GM18511 (cell line): ENCODE measurements around the gene KCNMB1.
A peak's percentile ranks its signal among the peaks of the same experiment; 100 is the strongest.

Experiments
- ATAC-seq: cut with Tn5 transposase; IDR thresholded peaks from one replicate; pipeline ENCODE4 v1.9.1; 2021; ENCODE audit warnings: mild to moderate bottlenecking, moderate library complexity; ENCODE audit not compliant: unreplicated experiment

Gene KCNMB1

DNA sequence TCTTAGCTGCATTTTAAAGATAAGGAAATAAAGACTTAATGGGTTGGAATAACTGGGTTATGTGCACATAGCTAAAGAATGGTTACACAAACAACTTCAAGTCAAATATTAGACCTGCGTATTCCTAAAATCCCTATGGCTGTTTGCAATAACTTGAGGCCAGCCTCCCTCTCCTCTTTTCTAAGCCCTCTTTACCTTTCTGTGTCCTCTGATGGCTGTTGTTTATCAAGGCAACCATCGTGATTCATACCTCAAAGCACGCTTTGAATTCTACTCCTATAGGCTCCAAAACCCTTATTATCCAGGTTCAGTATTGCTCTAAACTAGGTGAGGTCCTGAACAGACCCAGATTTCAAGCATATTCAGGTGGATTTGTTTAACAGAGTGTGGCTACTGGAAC, 46.0 kb downstream of the KCNMB1 start:
- ATAC-seq = no peak

DNA sequence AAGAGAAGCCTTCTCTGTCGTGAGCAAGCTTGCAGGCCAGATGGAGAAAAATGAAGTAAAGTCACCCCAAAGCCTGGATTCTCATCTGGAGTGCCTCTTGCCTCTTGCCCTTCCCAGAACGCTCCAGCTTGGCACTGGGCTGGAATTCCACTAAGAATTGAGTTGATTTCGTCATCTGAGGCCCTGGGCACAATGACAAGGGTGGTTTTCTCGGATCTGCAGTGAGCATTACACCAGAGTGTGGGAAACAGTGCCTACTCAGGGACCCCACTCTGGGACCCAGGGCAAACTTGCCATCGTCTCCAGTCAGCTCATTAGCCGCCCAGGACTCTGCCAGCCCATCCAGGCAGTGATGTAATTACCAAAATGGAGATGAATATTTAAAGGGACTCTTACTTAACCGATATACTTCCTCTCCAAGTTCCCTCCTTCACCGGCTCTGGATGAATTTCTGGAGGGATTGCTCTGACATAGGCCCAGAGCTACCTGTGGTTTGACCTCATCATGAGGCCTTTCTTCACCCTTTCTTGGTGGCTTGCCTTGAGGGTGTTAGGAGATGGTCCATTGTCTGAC, 46.9 kb downstream of the KCNMB1 start:
- ATAC-seq = no peak

- no peak for ATAC-seq
These were observed 47.6 kb downstream of the KCNMB1 start for GRCh38 chr5:170341545-170341944.

- ATAC-seq = no peak
These were observed 49.4 kb downstream of the KCNMB1 start for GRCh38 chr5:170339780-170340167.

DNA sequence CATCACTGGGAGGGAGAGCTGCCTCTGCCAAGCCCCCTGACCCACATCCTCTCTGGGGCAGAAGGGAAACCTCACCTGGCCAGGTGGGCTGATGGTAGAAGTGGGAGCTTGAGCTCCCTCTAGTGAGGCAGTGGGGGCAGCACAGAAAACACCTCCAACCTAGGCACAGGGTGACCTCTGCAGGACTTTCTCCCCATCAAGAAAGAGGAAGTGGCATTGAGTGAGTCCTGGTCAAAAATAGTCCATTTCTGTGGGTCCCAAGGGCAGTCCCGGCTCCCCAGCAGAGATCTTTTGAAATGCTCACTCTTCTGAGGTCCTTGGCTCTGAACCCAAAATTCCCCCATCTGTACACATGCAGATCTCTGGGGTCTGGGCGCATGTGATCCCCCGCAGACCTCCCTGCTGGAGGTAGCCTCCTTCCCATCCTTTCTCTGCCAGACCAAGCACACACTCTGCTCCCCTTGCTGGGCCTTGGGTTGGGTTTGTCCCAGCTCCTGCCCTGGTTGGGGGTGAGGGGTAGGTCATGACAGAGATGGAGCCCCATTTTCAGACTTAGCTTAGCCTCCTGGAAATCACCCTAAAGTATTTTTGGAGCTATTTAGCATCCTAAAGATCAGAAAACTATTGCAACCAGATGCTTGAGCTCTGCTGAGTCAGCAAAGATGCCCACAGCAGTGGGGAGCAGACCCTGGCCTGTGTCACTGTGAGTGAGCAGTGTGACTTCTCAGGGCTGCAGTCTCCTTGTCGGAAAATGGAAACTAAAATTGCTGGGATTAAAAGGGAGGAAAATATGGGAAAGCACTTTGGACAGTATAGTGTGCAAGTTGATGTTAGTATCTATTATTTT, 50.0 kb downstream of the KCNMB1 start:
- ATAC-seq = peak; percentile 92

GRCh38 chr5:170338291-170338690, 50.9 kb downstream of the KCNMB1 start:
- no peak for ATAC-seq

DNA sequence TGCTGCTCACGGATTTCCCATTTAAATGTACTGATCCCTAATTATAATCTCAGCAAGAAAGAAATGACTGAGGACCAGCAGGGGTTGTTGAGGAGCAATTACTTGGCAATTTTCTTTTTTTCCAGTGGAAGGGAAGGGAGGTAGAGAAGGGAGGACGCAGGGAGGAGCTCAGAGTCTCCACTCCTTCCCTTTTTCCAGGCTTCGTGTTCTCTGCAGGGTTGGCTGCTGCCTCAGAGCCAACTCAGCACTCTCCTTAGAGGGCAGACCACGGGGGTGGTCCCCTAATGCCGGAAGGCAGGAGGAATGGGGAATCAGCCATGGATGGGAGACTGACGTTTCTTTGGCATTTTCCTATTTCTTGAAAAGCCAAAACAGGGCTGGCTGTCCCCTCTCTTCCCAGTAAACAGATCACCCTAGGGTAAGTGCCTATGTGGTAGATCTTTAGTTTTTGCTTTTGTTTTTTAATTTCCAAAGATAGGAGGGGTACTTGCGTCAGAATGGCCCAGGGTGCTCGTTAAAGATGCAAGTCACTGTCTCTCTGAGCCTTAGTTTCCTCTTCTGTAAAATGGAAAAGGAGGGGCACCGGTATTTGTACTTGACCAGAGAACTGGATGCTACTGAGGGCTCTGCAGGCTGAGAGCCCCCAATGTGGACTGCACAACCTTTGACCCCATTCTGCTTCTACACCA, 52.0 kb downstream of the KCNMB1 start:
- no peak for ATAC-seq

- ATAC-seq = no peak
These were observed 53.1 kb downstream of the KCNMB1 start for GRCh38 chr5:170336065-170336464.

DNA sequence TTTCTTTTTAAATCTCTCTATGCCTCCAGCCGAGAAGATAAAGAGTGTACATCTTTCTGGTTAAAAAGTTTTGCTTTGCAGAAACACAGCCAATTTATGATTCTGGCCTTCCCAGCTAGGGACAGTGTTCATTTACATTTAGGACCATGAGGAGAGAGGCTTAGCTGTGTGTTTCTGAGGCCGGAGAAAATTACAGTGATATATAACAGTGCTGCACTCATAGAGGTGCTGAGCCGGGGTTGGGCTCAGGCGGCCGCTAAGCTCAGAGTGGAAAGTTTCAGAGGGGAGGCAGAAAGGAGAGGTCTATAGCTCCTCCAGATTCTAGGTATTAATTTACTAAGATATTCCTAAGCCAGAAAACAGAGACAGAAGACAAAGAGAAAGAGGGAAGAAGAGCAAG, 54.5 kb downstream of the KCNMB1 start:
- no peak for ATAC-seq

- peak; percentile 58 for ATAC-seq
These were observed 55.8 kb downstream of the KCNMB1 start for GRCh38 chr5:170333161-170333910.

GRCh38 chr5:170332058-170332457, 57.1 kb downstream of the KCNMB1 start:
- no peak for ATAC-seq

DNA sequence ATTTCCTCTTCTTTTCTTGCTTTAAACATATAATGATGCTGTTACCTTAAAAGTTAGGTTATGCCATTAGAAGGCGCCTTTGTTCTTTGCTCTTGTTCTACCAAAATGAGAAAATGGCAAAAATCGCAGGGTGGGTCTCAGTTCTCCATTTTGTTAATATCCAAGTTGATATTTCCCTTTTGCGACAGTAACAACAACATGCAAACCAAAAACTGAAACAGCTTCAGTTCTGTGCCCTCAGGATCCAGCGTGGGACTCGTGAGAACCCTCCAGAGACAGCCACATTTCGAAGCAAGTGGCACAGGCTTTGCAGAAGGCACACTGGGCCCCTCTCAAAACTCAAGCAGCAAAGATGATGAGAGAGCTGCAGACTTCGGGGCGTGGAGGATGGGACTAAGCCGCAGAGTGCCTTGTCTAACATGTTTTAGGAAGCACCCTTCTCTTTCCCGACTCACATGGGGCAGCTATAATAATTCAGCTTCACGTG, 58.6 kb downstream of the KCNMB1 start:
- ATAC-seq = no peak

DNA sequence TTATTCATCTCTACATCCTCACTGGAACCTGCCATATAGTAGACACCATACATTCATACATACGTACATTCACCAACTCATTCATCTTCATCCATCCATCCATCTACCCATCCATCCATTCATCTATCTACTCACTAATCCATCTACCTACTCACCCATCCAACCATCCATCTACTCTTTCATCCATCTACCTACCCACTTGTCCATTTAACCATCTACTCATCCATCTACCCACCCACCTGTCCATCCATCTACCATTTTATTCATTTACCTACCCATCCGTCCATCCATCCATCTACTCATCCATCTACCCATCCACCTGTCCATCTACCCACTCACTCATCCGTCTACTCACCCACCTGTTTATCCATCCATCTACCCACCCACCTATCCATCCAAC, 59.6 kb downstream of the KCNMB1 start:
- no peak for ATAC-seq

GRCh38 chr5:170327829-170328228, 61.3 kb downstream of the KCNMB1 start:
- ATAC-seq = no peak

DNA sequence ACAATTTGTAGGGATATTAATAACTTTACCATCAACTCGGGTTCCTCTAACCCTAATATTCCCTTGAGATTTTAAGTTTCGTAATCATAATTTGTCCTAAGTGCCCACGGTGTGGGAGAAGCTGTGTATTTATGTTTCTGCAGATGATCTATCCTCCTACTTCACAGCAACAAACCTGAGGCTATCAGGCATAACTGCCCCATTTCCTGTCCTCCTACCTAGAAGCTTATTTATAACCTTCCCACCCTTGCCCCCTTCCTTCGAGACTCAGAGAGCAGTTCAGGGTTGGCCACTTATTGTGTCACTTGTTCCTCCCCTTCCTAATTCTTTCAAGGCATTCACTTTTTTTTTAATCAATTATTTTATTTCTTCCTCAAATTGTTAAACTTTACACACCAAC, 62.0 kb downstream of the KCNMB1 start:
- ATAC-seq = peak; percentile 49
